ENCODE results near the gene FBXO11.

The FBXO11 gene

DNA sequence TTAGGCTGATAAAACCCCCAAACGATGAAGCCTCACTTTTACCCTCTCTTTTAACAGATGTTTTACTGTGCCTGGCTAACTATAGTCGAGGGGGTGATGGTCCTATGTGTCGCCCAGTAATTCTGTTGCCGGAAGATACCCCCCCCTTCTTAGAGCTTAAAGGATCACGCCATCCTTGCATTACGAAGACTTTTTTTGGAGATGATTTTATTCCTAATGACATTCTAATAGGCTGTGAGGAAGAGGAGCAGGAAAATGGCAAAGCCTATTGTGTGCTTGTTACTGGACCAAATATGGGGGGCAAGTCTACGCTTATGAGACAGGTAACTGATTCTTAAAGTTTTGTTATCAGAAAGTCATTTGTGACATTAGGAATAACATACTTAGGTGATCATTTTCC is 102.9 kb downstream of the FBXO11 start:
- no peak for DNase-seq (ENCODE audit: low read depth)
- TF ChIP-seq, protein P1, sequence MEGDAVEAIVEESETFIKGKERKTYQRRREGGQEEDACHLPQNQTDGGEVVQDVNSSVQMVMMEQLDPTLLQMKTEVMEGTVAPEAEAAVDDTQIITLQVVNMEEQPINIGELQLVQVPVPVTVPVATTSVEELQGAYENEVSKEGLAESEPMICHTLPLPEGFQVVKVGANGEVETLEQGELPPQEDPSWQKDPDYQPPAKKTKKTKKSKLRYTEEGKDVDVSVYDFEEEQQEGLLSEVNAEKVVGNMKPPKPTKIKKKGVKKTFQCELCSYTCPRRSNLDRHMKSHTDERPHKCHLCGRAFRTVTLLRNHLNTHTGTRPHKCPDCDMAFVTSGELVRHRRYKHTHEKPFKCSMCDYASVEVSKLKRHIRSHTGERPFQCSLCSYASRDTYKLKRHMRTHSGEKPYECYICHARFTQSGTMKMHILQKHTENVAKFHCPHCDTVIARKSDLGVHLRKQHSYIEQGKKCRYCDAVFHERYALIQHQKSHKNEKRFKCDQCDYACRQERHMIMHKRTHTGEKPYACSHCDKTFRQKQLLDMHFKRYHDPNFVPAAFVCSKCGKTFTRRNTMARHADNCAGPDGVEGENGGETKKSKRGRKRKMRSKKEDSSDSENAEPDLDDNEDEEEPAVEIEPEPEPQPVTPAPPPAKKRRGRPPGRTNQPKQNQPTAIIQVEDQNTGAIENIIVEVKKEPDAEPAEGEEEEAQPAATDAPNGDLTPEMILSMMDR (IDR thresholded peaks at IDR 0.05; ENCODE audit: low read length, missing control alignments), result no peak
- no peak overlapping the region for H3K4me3 ChIP-seq (replicated peaks; ENCODE audit: low read depth, low read length)

DNA sequence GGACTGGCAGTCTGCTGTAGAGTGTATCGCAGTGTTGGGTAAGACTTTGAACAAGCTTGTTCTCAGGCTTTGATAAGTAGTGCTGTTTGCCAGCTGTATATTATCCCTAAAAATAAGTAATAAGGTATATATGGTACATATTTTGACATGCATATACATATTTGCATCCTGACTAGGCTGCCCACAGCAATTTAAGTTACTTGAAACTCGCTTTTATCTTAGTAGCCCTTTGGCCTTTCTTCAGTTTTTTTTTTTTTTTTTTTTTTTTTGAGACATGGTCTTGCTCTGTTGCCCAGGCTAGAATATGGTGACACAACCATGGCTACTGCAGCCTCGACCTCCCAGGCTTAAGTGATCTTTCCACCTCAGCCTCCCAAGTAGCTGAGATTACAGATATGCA is 105.2 kb downstream of the FBXO11 start:
- H3K4me3 ChIP-seq (replicated peaks; ENCODE audit: low read depth, low read length), result no peak overlapping the region
- no peak for DNase-seq (ENCODE audit: low read depth)

DNA sequence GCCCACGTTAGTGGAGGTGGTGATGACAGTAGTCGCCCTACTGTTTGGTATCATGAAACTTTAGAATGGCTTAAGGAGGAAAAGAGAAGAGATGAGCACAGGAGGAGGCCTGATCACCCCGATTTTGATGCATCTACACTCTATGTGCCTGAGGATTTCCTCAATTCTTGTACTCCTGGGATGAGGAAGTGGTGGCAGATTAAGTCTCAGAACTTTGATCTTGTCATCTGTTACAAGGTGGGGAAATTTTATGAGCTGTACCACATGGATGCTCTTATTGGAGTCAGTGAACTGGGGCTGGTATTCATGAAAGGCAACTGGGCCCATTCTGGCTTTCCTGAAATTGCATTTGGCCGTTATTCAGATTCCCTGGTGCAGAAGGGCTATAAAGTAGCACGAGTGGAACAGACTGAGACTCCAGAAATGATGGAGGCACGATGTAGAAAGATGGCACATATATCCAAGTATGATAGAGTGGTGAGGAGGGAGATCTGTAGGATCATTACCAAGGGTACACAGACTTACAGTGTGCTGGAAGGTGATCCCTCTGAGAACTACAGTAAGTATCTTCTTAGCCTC is 107.2 kb downstream of the FBXO11 start:
- TF ChIP-seq, protein P1 (IDR thresholded peaks at IDR 0.05; ENCODE audit: low read length, missing control alignments), result no peak
- no peak for DNase-seq (ENCODE audit: low read depth)
- H3K4me3 ChIP-seq (replicated peaks; ENCODE audit: low read depth, low read length), result no peak overlapping the region

More for the DNA sequence above, 105.2 kb downstream of the FBXO11 start:
- TF ChIP-seq, protein P1 (IDR thresholded peaks at IDR 0.05; ENCODE audit: low read length, missing control alignments), result no peak

DNA sequence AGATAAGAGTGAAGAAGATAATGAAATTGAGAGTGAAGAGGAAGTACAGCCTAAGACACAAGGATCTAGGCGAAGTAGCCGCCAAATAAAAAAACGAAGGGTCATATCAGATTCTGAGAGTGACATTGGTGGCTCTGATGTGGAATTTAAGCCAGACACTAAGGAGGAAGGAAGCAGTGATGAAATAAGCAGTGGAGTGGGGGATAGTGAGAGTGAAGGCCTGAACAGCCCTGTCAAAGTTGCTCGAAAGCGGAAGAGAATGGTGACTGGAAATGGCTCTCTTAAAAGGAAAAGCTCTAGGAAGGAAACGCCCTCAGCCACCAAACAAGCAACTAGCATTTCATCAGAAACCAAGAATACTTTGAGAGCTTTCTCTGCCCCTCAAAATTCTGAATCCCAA is 107.7 kb downstream of the FBXO11 start:
- no peak for DNase-seq (ENCODE audit: low read depth)
- no peak overlapping the region for H3K4me3 ChIP-seq (replicated peaks; ENCODE audit: low read depth, low read length)
- TF ChIP-seq, protein P1 (IDR thresholded peaks at IDR 0.05; ENCODE audit: low read length, missing control alignments), result no peak

DNA sequence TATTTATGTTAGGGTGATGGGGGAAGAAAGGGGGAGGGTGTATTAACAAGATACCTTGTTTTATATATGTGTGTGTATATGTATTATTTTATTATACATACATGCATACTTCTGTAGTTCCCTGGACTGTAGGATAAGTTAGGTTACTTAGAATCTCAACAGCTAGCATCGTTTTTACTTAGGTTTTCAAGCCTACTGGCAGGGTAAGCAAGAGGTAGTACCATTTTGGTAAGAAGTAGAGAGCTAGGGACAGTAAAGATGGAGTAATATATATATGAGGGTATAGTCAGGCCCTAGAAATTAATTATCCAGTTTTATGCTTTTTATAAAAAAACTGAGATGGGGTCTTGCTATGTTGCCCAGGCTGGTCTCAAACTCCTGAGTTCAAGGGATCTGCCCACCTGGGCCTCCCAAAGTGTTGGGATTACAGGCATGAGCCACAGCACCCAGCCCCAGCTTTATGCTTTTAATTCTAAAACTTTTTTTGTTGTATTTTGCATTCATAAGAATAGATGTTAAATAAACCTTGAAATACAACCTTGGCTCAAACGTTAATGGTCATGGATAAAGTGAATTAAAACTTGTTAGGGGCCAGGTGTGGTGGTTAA is 110.1 kb downstream of the FBXO11 start:
- H3K4me3 ChIP-seq (replicated peaks; ENCODE audit: low read depth, low read length), result no peak overlapping the region
- DNase-seq (ENCODE audit: low read depth), result no peak
- TF ChIP-seq, protein P1 (IDR thresholded peaks at IDR 0.05; ENCODE audit: low read length, missing control alignments), result no peak

DNA sequence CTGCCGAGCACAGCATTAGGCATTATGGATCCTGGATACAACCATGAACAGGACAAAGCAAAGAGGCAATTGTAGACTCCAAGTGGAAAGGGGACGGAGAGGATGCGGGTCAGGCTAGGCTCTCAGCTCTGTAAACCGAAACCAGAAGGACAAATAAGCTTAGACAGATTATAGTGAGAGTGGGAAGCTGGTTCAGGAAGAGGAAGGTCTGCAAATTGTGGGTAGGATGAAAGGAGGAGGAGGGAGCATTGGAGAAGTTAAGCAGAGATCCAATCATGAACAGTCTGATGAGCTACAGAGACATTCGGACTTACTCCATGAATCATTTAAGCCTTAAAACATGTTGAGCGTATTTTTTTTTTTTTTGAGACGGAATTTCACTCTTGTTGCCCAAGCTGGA is 120.3 kb downstream of the FBXO11 start:
- no peak overlapping the region for H3K4me3 ChIP-seq (replicated peaks; ENCODE audit: low read depth, low read length)
- TF ChIP-seq, protein P1 (IDR thresholded peaks at IDR 0.05; ENCODE audit: low read length, missing control alignments), result no peak
- no peak for DNase-seq (ENCODE audit: low read depth)

DNA sequence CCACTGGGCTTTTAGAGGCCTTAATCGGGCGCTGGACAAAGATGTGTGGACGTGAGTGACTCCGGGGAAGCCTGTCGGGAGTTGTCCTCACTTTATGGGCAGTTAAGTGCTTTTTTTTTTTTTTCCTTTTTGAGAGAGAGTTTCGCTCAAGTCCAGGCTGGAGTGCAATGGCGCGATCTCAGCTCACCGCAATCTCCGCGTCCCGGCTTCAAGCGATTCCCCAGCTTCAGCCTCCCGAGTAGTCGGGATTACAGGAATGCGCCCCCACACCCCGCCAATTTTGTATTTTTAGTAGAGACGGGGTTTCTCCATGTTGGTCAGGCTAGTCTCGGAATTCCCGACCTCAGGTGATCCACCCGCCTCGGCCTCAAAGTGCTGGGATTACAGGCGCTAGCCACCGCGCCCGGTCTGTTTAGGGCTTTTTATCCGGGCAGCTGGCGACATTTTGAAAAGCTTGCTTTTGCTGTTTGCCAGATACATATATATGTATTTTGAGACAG is 121.9 kb downstream of the FBXO11 start:
- TF ChIP-seq, protein P1 (IDR thresholded peaks at IDR 0.05; ENCODE audit: low read length, missing control alignments), result no peak

More for the DNA sequence above, 121.9 kb downstream of the FBXO11 start:
- peak; percentile 26 for DNase-seq (ENCODE audit: low read depth)
- peak overlapping the region; percentile 82 for H3K4me3 ChIP-seq (replicated peaks; ENCODE audit: low read depth, low read length)

Measured in fibroblast of pulmonary artery (primary cell).